ENCODE results near the gene RPS17. TPM values are rescaled to one million over a fixed set of nuclear protein-coding genes. Genes with fewer than 3 reads are reported as not detected.
"Not testable (repeated sequence)": the region's sequence is repeated elsewhere in the genome, so short reads cannot be mapped to it uniquely, and the experiment has no call there.

The RPS17 gene
- total and polyA plus RNA-seq, 2 donors (not counting 1 experiment from before 2014, with no cell fraction given) = 2,297 to 5,877 TPM

DNA sequence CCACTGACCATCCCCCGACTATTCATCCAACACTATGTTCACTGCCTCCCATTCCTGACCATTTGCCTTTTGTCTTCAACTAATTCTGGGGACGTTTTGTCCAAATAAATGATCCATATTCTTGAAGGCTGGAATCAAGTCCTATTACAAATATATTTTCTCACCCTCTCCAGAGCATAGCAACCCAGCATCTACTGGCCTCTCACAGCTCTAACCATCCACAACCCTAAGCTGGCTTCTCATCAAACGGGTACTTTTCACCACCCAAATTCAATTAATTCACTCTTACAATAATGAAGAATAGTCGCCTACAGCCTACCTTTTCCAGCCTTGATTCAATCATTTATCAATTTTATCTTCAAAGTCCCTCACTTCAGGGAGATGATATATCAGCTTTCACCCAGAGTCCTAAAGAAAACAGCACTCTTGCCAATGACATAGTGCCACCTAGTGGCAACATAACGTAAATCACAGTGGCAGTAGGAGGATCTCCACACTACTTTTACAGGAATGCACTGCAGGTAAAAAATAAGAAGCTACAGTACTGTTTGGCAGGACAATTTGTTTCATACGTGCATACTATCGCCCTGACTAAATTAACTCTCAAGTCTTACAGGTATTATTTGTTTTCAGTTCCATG lies 37.4 kb downstream of the RPS17 start:
- H3K4me3 ChIP-seq (ENCODE audit: control extremely low read depth in 1 of 5, extremely low read depth in 1 of 5, insufficient read depth in 1 of 5, low read depth in 2 of 5, low read length in 4 of 5); intact Hi-C loops (cut with micrococcal nuclease); CTCF ChIA-PET; H3K4me1 Mint-ChIP-seq; H3K9me3 Mint-ChIP-seq (ENCODE audit: insufficient read depth); H3K9me3 ChIP-seq (ENCODE audit: control extremely low read depth in 1 of 3, control insufficient read depth in 2 of 3, insufficient read depth in 1 of 3, low read length in 2 of 3); H4K20me1 ChIP-seq (ENCODE audit: control insufficient read depth, insufficient read depth, low read length, poor library complexity, severe bottlenecking); H3K27ac ChIP-seq (ENCODE audit: low read length in 2 of 2); H3K9ac ChIP-seq (ENCODE audit: low read length); H2AFZ ChIP-seq (ENCODE audit: insufficient read depth, low read depth, low read length, poor library complexity, severe bottlenecking); H3K36me3 ChIP-seq (replicated peaks in 1 of 2; ENCODE audit: control extremely low read depth in 1 of 2, control insufficient read depth in 1 of 2, extremely low read depth in 1 of 2, insufficient read depth in 2 of 2, low read length in 1 of 2); H3K79me2 ChIP-seq (ENCODE audit: control insufficient read depth, insufficient read depth, low read length); H3K4me3 Mint-ChIP-seq; H3K27ac Mint-ChIP-seq; H3K4me2 ChIP-seq (replicated peaks; ENCODE audit: low read depth, low read length, poor library complexity, severe bottlenecking); H3K27me3 Mint-ChIP-seq; POLR2A ChIA-PET; H3K4me1 ChIP-seq (ENCODE audit: control insufficient read depth in 2 of 2, insufficient read depth in 2 of 2, low read length in 2 of 2); H3K27me3 ChIP-seq (replicated peaks in 1 of 4; ENCODE audit: control extremely low read depth in 1 of 4, control insufficient read depth in 3 of 4, insufficient read depth in 4 of 4, low read length in 3 of 4); DNase-seq: not testable (repeated sequence)
- ATAC-seq (ENCODE audit: low read depth) = peak; percentile 58
- WGBS (ENCODE audit: insufficient coverage) = 100% methylated on average over 1 of the region's 7 CpGs
- TF ChIP-seq, protein P1, sequence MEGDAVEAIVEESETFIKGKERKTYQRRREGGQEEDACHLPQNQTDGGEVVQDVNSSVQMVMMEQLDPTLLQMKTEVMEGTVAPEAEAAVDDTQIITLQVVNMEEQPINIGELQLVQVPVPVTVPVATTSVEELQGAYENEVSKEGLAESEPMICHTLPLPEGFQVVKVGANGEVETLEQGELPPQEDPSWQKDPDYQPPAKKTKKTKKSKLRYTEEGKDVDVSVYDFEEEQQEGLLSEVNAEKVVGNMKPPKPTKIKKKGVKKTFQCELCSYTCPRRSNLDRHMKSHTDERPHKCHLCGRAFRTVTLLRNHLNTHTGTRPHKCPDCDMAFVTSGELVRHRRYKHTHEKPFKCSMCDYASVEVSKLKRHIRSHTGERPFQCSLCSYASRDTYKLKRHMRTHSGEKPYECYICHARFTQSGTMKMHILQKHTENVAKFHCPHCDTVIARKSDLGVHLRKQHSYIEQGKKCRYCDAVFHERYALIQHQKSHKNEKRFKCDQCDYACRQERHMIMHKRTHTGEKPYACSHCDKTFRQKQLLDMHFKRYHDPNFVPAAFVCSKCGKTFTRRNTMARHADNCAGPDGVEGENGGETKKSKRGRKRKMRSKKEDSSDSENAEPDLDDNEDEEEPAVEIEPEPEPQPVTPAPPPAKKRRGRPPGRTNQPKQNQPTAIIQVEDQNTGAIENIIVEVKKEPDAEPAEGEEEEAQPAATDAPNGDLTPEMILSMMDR (IDR thresholded peaks at IDR 0.05) = peak; percentile 8

DNA sequence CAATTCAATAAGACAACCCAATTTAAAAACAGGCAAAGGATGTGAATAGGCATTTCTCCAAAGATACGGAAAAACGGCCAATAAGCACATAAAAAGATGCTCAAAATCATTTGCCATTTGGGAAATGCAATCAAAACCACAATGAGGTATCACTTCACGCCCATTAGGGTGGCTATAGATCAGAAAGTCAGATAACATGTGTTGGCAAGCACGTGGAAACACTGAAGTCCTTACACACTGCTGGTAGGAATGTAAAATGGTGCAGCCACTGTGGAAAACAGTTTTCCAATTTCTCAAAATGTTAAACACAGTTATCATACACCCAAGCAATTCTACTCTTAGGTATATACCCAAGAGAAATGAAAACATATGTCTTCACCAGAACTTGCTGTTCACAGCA lies 39.5 kb downstream of the RPS17 start:
- H3K4me3 Mint-ChIP-seq; H2AFZ ChIP-seq (ENCODE audit: insufficient read depth, low read depth, low read length, poor library complexity, severe bottlenecking); DNase-seq; H3K9ac ChIP-seq (ENCODE audit: low read length); H3K4me2 ChIP-seq (replicated peaks; ENCODE audit: low read depth, low read length, poor library complexity, severe bottlenecking); H3K9me3 ChIP-seq (ENCODE audit: control extremely low read depth in 1 of 3, control insufficient read depth in 2 of 3, insufficient read depth in 1 of 3, low read length in 2 of 3); intact Hi-C loops (cut with micrococcal nuclease); H3K4me1 ChIP-seq (ENCODE audit: control insufficient read depth in 2 of 2, insufficient read depth in 2 of 2, low read length in 2 of 2); H3K27me3 Mint-ChIP-seq; H4K20me1 ChIP-seq (ENCODE audit: control insufficient read depth, insufficient read depth, low read length, poor library complexity, severe bottlenecking); H3K79me2 ChIP-seq (ENCODE audit: control insufficient read depth, insufficient read depth, low read length); H3K4me3 ChIP-seq (ENCODE audit: control extremely low read depth in 1 of 5, extremely low read depth in 1 of 5, insufficient read depth in 1 of 5, low read depth in 2 of 5, low read length in 4 of 5); H3K36me3 ChIP-seq (replicated peaks in 1 of 2; ENCODE audit: control extremely low read depth in 1 of 2, control insufficient read depth in 1 of 2, extremely low read depth in 1 of 2, insufficient read depth in 2 of 2, low read length in 1 of 2); H3K27ac ChIP-seq (ENCODE audit: low read length in 2 of 2); H3K4me1 Mint-ChIP-seq; H3K27me3 ChIP-seq (replicated peaks in 1 of 4; ENCODE audit: control extremely low read depth in 1 of 4, control insufficient read depth in 3 of 4, insufficient read depth in 4 of 4, low read length in 3 of 4); POLR2A ChIA-PET; H3K27ac Mint-ChIP-seq; H3K9me3 Mint-ChIP-seq (ENCODE audit: insufficient read depth); CTCF ChIA-PET; ATAC-seq (ENCODE audit: low read depth): not testable (repeated sequence)
- no CpG with 5 or more reads among the region's 4 CpGs for WGBS (ENCODE audit: insufficient coverage)

DNA sequence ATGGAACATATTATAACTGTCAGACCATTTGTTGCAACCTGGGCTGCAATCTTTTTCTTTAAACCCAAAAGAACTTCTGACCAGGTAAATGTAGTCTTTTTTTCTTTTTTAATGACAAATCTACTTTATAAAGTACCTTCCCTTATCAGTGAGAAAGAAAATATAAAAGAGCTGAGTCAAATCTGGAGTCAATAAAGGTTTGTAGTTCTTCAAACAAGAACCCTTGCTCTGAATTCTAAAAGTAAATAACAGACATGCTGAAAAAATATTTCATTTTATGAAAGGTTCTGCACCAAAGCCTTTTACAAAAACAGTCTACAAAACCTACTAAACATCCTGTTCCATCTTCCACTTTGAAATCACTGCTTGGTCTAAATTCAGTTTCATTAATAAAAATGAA lies 42.3 kb downstream of the RPS17 start:
- DNase-seq; H2AFZ ChIP-seq (ENCODE audit: insufficient read depth, low read depth, low read length, poor library complexity, severe bottlenecking); H3K27ac Mint-ChIP-seq; H3K27me3 Mint-ChIP-seq; ATAC-seq (ENCODE audit: low read depth); H3K4me1 Mint-ChIP-seq; H3K4me2 ChIP-seq (replicated peaks; ENCODE audit: low read depth, low read length, poor library complexity, severe bottlenecking); H3K9me3 ChIP-seq (ENCODE audit: control extremely low read depth in 1 of 3, control insufficient read depth in 2 of 3, insufficient read depth in 1 of 3, low read length in 2 of 3); H3K27me3 ChIP-seq (replicated peaks in 1 of 4; ENCODE audit: control extremely low read depth in 1 of 4, control insufficient read depth in 3 of 4, insufficient read depth in 4 of 4, low read length in 3 of 4); H3K4me3 ChIP-seq (ENCODE audit: control extremely low read depth in 1 of 5, extremely low read depth in 1 of 5, insufficient read depth in 1 of 5, low read depth in 2 of 5, low read length in 4 of 5); H3K9me3 Mint-ChIP-seq (ENCODE audit: insufficient read depth); H3K27ac ChIP-seq (ENCODE audit: low read length in 2 of 2); CTCF ChIA-PET; H3K79me2 ChIP-seq (ENCODE audit: control insufficient read depth, insufficient read depth, low read length); H3K9ac ChIP-seq (ENCODE audit: low read length); H3K4me1 ChIP-seq (ENCODE audit: control insufficient read depth in 2 of 2, insufficient read depth in 2 of 2, low read length in 2 of 2); H3K4me3 Mint-ChIP-seq; intact Hi-C loops (cut with micrococcal nuclease); POLR2A ChIA-PET; H4K20me1 ChIP-seq (ENCODE audit: control insufficient read depth, insufficient read depth, low read length, poor library complexity, severe bottlenecking); H3K36me3 ChIP-seq (replicated peaks in 1 of 2; ENCODE audit: control extremely low read depth in 1 of 2, control insufficient read depth in 1 of 2, extremely low read depth in 1 of 2, insufficient read depth in 2 of 2, low read length in 1 of 2): not testable (repeated sequence)

Measured in B cell (primary cell).